Endothelial cell of umbilical vein (primary cell): ENCODE data around the gene TSPAN15. TPM values are rescaled to one million over a fixed set of nuclear protein-coding genes. Genes with fewer than 3 reads are reported as not detected.

Source experiments
- BruUV-seq: library from RNA; stranded (reverse); fragments of 400-500 nt; replicated peaks from 2 replicates; lab custom pipeline; 2021; lab: Mats Ljungman, UMichigan
- CTCF ChIA-PET: fragments of 300-600, 350-600 bp; sonication (Branson Sonifier 250); formaldehyde crosslinking; loops from one replicate; lab custom pipeline; 2021; ENCODE audit warnings: antibody characterized with exemption, inconsistent platforms; lab: Charles Lee
- POLR2A ChIA-PET: fragments of 300-600, 350-600 bp; sonication (Branson Sonifier 250); formaldehyde crosslinking; loops from one replicate; lab custom pipeline; 2021; ENCODE audit warnings: antibody characterized with exemption, inconsistent platforms; lab: Charles Lee
- DNase-seq: peaks from one replicate; pipeline ENCODE4 v3.0.0-alpha.2; 2011; ENCODE audit warnings: low read depth, low spot score
- FAIRE-seq: peaks from 2 replicates; lab custom pipeline; 2011; peaks lifted over from hg19 to GRCh38; lab: Jason Lieb, UNC
- H2AFZ ChIP-seq: 2 replicates; pipeline ENCODE4 v1.6.0; 2012; ENCODE audit warnings: low read depth, low read length, control low read depth, inconsistent platforms
- H3K27ac ChIP-seq: 2 replicates; pipeline ENCODE4 v1.5.1; 2011; ENCODE audit warnings: low read depth, mild to moderate bottlenecking, control low read depth, low read length, moderate library complexity; ENCODE audit not compliant: insufficient read depth
- H3K27me3 ChIP-seq, 2 experiments: 2 replicates each; pipeline versions ENCODE4 v1.6.0 to v1.6.1; 2011; ENCODE audit warnings: low read length in 2 of 2, mixed read lengths in 1 of 2; ENCODE audit not compliant: control insufficient read depth in 2 of 2, insufficient read depth in 2 of 2
- H3K36me3 ChIP-seq, 2 experiments: 2 replicates in 1 of 2; 3 replicates in 1 of 2; pipeline ENCODE4 v1.5.1; 2011; ENCODE audit warnings: low read length in 2 of 2, mild to moderate bottlenecking in 1 of 2, moderate library complexity in 1 of 2; ENCODE audit not compliant: control insufficient read depth in 2 of 2, insufficient read depth in 2 of 2; ENCODE audit errors: extremely low read depth in 1 of 2
- H3K4me1 ChIP-seq: 3 replicates; pipeline ENCODE4 v1.5.1; 2011; ENCODE audit warnings: mild to moderate bottlenecking, low read length; ENCODE audit not compliant: control insufficient read depth, insufficient read depth; ENCODE audit errors: extremely low read depth
- H3K4me2 ChIP-seq: 2 replicates; pipeline ENCODE4 v1.6.1; 2011; ENCODE audit warnings: low read length, control low read depth, mixed read lengths; ENCODE audit not compliant: insufficient read depth
- H3K4me3 ChIP-seq, 3 experiments: fragments of 200-600 bp in 1 of 3; sonication (generic), shearing (Covaris generic) in 1 of 3; replicated peaks in 1 of 3; 2 replicates each; pipeline ENCODE4 v1.5.1; 2011 to 2016; ENCODE audit warnings: control low read depth in 3 of 3, low read length in 3 of 3, mild to moderate bottlenecking in 2 of 3, inconsistent platforms in 1 of 3, low read depth in 1 of 3, moderate library complexity in 1 of 3; ENCODE audit not compliant: insufficient read depth in 1 of 3
- H3K79me2 ChIP-seq: 2 replicates; pipeline ENCODE4 v1.6.0; 2012; ENCODE audit warnings: low read length, inconsistent platforms; ENCODE audit not compliant: control insufficient read depth, insufficient read depth
- H3K9ac ChIP-seq: replicated peaks from 2 replicates; pipeline ENCODE3; 2011; ENCODE audit warnings: low read length, control low read depth; ENCODE audit not compliant: insufficient read depth; ENCODE audit errors: extremely low read depth
- H3K9me1 ChIP-seq: replicated peaks from 3 replicates; pipeline ENCODE4 v1.6.0; 2011; ENCODE audit warnings: mild to moderate bottlenecking, low read length; ENCODE audit not compliant: control insufficient read depth, insufficient read depth; ENCODE audit errors: extremely low read depth
- H3K9me3 ChIP-seq: replicated peaks from 2 replicates; pipeline ENCODE4 v1.5.1; 2012; ENCODE audit warnings: low read length, inconsistent platforms; ENCODE audit not compliant: control insufficient read depth, insufficient read depth
- H4K20me1 ChIP-seq: replicated peaks from 2 replicates; pipeline ENCODE3; 2011; ENCODE audit warnings: mild to moderate bottlenecking, low read length; ENCODE audit not compliant: control insufficient read depth, insufficient read depth; ENCODE audit errors: extremely low read depth
- EZH2 ChIP-seq: IDR thresholded peaks from 2 replicates; pipeline ENCODE4 v1.6.1; 2012; ENCODE audit warnings: borderline replicate concordance, low read depth, mild to moderate bottlenecking, moderate library complexity, low read length, inconsistent platforms; ENCODE audit not compliant: severe bottlenecking
- FOS ChIP-seq: IDR thresholded peaks from 2 replicates; pipeline ENCODE4 v1.6.1; 2011; ENCODE audit warnings: mild to moderate bottlenecking, low read length, moderate library complexity, borderline replicate concordance; ENCODE audit not compliant: insufficient read depth
- GATA2 ChIP-seq: IDR thresholded peaks from 2 replicates; pipeline ENCODE4 v1.7.0; 2011; ENCODE audit warnings: low read depth, mild to moderate bottlenecking, moderate library complexity, mixed read lengths, low read length; ENCODE audit not compliant: insufficient read length, insufficient read depth
- POLR2A ChIP-seq: IDR thresholded peaks from 2 replicates; pipeline ENCODE4 v1.6.1; 2012; ENCODE audit warnings: low read depth, mild to moderate bottlenecking, control low read depth, low read length
- POLR2AphosphoS5 ChIP-seq: IDR thresholded peaks from 2 replicates; pipeline ENCODE4 v1.6.1; 2012; ENCODE audit warnings: low read depth, mild to moderate bottlenecking, control low read depth, low read length, moderate library complexity; ENCODE audit not compliant: insufficient read depth
- dilution Hi-C: fragments of 300-500 bp; cut with MboI; formaldehyde crosslinking; loops from one replicate; pipeline ENCODE4 v1.15.0; 2019; ENCODE audit warnings: low sequenced_read_pairs; ENCODE audit not compliant: extremely low pct_ligation_motif_present
- intact Hi-C: fragments of 100-400 bp; cut with micrococcal nuclease; formaldehyde crosslinking; loops from one replicate; pipeline ENCODE4 v1.10.0; 2022
- polyA plus RNA-seq, 4 experiments: library from polyadenylated mRNA; depleted of rRNA in 3 of 4; stranded (reverse) in 3 of 4; unstranded in 1 of 4; fragments of >200 nt; gene quantifications; 2 replicates each; pipeline versions ENCODE4 v1.2.1 to v1.2.3, GENCODE V29; 2011 to 2012; ENCODE audit warnings: missing spikeins in 1 of 4
- total RNA-seq: library from RNA; stranded (reverse); gene quantifications from 2 replicates; pipeline ENCODE4 v1.2.3, GENCODE V29; 2021
- TF ChIP-seq, protein P1 (sequence below), 2 donors: IDR thresholded peaks; 1 replicate in 1 of 2; 2 replicates in 1 of 2; pipeline ENCODE4 v1.5.1; 2011; ENCODE audit warnings: low read length in 2 of 2, mild to moderate bottlenecking in 2 of 2, moderate library complexity in 2 of 2, control low read depth in 1 of 2, inconsistent platforms in 1 of 2, low read depth in 1 of 2; ENCODE audit not compliant: insufficient read depth in 1 of 2; ENCODE audit errors: extremely low read depth in 1 of 2
- TF ChIP-seq, protein P2 (sequence below): IDR thresholded peaks from 2 replicates; pipeline ENCODE4 v1.6.1; 2011; ENCODE audit not compliant: insufficient read depth, insufficient read length

The TSPAN15 gene
- total and polyA plus RNA-seq, 2 donors (not counting 3 experiments of a cell fraction or from before 2014, with no cell fraction given): 78.4 to 189 TPM

DNA sequence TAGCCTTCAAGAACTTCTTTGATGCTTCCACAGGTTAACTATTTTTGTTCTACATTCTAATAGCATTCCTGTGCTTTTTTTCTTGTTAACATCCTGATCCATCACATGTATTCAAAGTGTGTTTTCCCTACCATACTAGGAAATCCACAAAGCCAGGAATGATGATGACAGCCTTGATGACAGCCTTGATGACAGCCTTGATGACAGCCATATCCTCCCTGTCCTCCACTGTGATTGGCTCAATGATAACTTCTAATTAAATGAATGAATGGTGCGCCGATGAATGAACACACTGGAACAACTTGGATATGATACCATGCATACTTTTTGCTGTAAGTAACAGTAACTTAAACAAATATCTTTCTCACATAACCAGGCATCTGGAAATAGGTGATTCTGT, 26.2 kb upstream of the TSPAN15 start:
- Histone ChIP-seq H3K9me1 (no peaks in the 10 kb centered on the region), H3K4me3 (no peak overlapping the region), H3K27ac (no peak overlapping the region), H3K9me3 (no peaks in the 10 kb centered on the region), H3K36me3 (no peaks in the 10 kb centered on the region), H3K79me2 (no peaks in the 10 kb centered on the region), H3K9ac (no peak overlapping the region), H3K4me2 (no peak overlapping the region), H2AFZ (no peak overlapping the region), H3K4me1 (no peaks in the 10 kb centered on the region), H3K27me3 (peaks cover 0 to 1% of the 10 kb centered on the region in 2 experiments), H4K20me1 (no peaks in the 10 kb centered on the region)
- ChIA-PET CTCF (interaction anchor here (0.9 to 2.3 kb wide), 5 partner anchors 17 to 212 kb away, joined by 3 to 13 read pairs (median 5); no protein-coding TSS in a partner anchor), POLR2A (no interaction called here)
- no TSS peak for BruUV-seq
- DNase-seq (no peak), FAIRE-seq (peak; percentile 18)
- TF ChIP-seq POLR2AphosphoS5 (no peak), FOS (no peak), GATA2 (no peak), POLR2A (no peak), EZH2 (no peak)
- TF ChIP-seq, protein P1, sequence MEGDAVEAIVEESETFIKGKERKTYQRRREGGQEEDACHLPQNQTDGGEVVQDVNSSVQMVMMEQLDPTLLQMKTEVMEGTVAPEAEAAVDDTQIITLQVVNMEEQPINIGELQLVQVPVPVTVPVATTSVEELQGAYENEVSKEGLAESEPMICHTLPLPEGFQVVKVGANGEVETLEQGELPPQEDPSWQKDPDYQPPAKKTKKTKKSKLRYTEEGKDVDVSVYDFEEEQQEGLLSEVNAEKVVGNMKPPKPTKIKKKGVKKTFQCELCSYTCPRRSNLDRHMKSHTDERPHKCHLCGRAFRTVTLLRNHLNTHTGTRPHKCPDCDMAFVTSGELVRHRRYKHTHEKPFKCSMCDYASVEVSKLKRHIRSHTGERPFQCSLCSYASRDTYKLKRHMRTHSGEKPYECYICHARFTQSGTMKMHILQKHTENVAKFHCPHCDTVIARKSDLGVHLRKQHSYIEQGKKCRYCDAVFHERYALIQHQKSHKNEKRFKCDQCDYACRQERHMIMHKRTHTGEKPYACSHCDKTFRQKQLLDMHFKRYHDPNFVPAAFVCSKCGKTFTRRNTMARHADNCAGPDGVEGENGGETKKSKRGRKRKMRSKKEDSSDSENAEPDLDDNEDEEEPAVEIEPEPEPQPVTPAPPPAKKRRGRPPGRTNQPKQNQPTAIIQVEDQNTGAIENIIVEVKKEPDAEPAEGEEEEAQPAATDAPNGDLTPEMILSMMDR (IDR thresholded peaks at IDR 0.05; ENCODE audit: extremely low read depth in 1 of 2, insufficient read depth in 1 of 2, low read depth in 1 of 2, low read length in 2 of 2): no peak
- TF ChIP-seq, protein P2, sequence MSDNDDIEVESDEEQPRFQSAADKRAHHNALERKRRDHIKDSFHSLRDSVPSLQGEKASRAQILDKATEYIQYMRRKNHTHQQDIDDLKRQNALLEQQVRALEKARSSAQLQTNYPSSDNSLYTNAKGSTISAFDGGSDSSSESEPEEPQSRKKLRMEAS: no peak
- dilution Hi-C loops (no loop called here), intact Hi-C loops (loop anchor here (5.0 kb wide), 2 partner anchors 42 to 212 kb away; no protein-coding TSS in a partner anchor)
